HepG2 (cell line): ENCODE measurements around the gene ALK. TPM values are rescaled to one million over a fixed set of nuclear protein-coding genes. Genes with fewer than 3 reads are reported as not detected.

Experiments used
- ATAC-seq: fragments of 200-7000 bp; cut with Tn5 transposase; 3 replicates; pipeline ENCODE4 v1.9.1; 2020; ENCODE audit warnings: mild to moderate bottlenecking, moderate library complexity
- BruUV-seq: library from RNA; stranded (reverse); fragments of 400-500 nt; replicated peaks from 2 replicates; lab custom pipeline; 2021; lab: Mats Ljungman, UMichigan
- CTCF ChIA-PET: fragments of 300-600 bp; formaldehyde crosslinking; extraction: SDS; loops from one replicate; lab custom pipeline; 2021; ENCODE audit warnings: low total read pairs, inconsistent platforms, low intra/inter-chr PET ratio; lab: Yijun Ruan, JAX
- POLR2A ChIA-PET: fragments of 350-600 bp; sonication (Branson Sonifier 250); formaldehyde crosslinking; loops from one replicate; lab custom pipeline; 2020; ENCODE audit warnings: antibody characterized with exemption, inconsistent platforms; lab: Yijun Ruan, JAX
- DNase-seq: peaks from one replicate; pipeline ENCODE4 v3.0.0-alpha.2; 2015; ENCODE audit warnings: low spot score
- FAIRE-seq: peaks from 3 replicates; lab custom pipeline; 2011; peaks lifted over from hg19 to GRCh38; lab: Jason Lieb, UNC
- H2AFZ ChIP-seq: one replicate; pipeline ENCODE4 v1.6.1; 2011; ENCODE audit warnings: low read length, inconsistent platforms
- H3K27ac ChIP-seq: fragments of 300-600 bp; 3 replicates; pipeline ENCODE4 v1.8.0; 2011; ENCODE audit warnings: mixed run types, mild to moderate bottlenecking, mixed read lengths, low read length, inconsistent platforms; ENCODE audit not compliant: insufficient read depth; ENCODE audit errors: extremely low read length
- H3K27me3 ChIP-seq, 2 experiments: fragments of 200-600 bp in 1 of 2; 2 replicates in 1 of 2; 3 replicates in 1 of 2; pipeline versions ENCODE4 v1.6.0 to v1.8.0; 2011; ENCODE audit warnings: low read length in 2 of 2, mild to moderate bottlenecking in 2 of 2, moderate library complexity in 2 of 2, inconsistent platforms in 1 of 2; ENCODE audit not compliant: insufficient read depth in 2 of 2, control insufficient read depth in 1 of 2
- H3K36me3 ChIP-seq, 2 experiments: fragments of 200-600 bp in 1 of 2; replicated peaks in 1 of 2; 2 replicates in 1 of 2; 3 replicates in 1 of 2; pipeline versions ENCODE4 v1.5.1 to v1.8.0; 2011; ENCODE audit warnings: low read length in 2 of 2, inconsistent platforms in 1 of 2; ENCODE audit not compliant: insufficient read depth in 2 of 2, control insufficient read depth in 1 of 2
- H3K4me1 ChIP-seq: 2 replicates; pipeline ENCODE4 v1.5.1; 2012; ENCODE audit warnings: low read length, inconsistent platforms; ENCODE audit not compliant: insufficient read depth
- H3K4me2 ChIP-seq: 2 replicates; pipeline ENCODE4 v1.6.0; 2011; ENCODE audit warnings: low read depth, low read length, inconsistent platforms
- H3K4me3 ChIP-seq, 3 experiments: fragments of 200-600 bp in 1 of 3; sonication (generic), shearing (Covaris generic) in 1 of 3; replicated peaks in 1 of 3; 2 replicates each; pipeline ENCODE4 v1.5.1; 2011 to 2016; ENCODE audit warnings: low read length in 3 of 3, inconsistent platforms in 2 of 3, low read depth in 2 of 3, mild to moderate bottlenecking in 2 of 3, control low read depth in 1 of 3, mixed read lengths in 1 of 3; ENCODE audit not compliant: insufficient read depth in 1 of 3
- H3K79me2 ChIP-seq: one replicate; pipeline ENCODE4 v1.6.1; 2011; ENCODE audit warnings: low read length, inconsistent platforms; ENCODE audit not compliant: insufficient read depth
- H3K9ac ChIP-seq: 2 replicates; pipeline ENCODE4 v1.6.0; 2011; ENCODE audit warnings: mild to moderate bottlenecking, low read depth, low read length, inconsistent platforms; ENCODE audit not compliant: insufficient read depth
- H3K9me3 ChIP-seq: 2 replicates; pipeline ENCODE4 v1.5.1; 2012; ENCODE audit warnings: mild to moderate bottlenecking, low read length
- H4K20me1 ChIP-seq: 2 replicates; pipeline ENCODE4 v1.6.0; 2011; ENCODE audit warnings: inconsistent platforms, mild to moderate bottlenecking, low read length, moderate library complexity; ENCODE audit not compliant: insufficient read depth
- ATF4 ChIP-seq, 2 experiments: fragments of 450-650 bp in 1 of 2; sonication (generic) in 1 of 2; formaldehyde crosslinking; IDR thresholded peaks; 2 replicates each; pipeline versions ENCODE4 v1.5.0 to v1.8.0; 2020 to 2022; ENCODE audit warnings: mild to moderate bottlenecking in 1 of 2, missing genetic modification reagents in 1 of 2
- FOXA3 ChIP-seq: IDR thresholded peaks from 2 replicates; pipeline ENCODE4 v1.6.1; 2016; ENCODE audit warnings: missing genetic modification reagents, missing compliant biosample characterization
- GZF1 ChIP-seq: sonication (generic); formaldehyde crosslinking; IDR thresholded peaks from 2 replicates; pipeline ENCODE4 v1.5.1; 2020; ENCODE audit warnings: mild to moderate bottlenecking, missing genetic modification reagents
- HCFC1 ChIP-seq: fragments of 150-350 bp; IDR thresholded peaks from 2 replicates; pipeline ENCODE4 v1.6.1; 2014; ENCODE audit warnings: low read depth, low read length
- HOXA9 ChIP-seq: sonication (generic); formaldehyde crosslinking; IDR thresholded peaks from 2 replicates; pipeline ENCODE4 v1.8.1; 2022; ENCODE audit warnings: missing genetic modification reagents, mild to moderate bottlenecking, moderate library complexity, borderline replicate concordance
- IRF2 ChIP-seq: IDR thresholded peaks from 2 replicates; pipeline ENCODE4 v1.6.1; 2018; ENCODE audit warnings: missing genetic modification reagents, missing compliant biosample characterization
- KDM3A ChIP-seq: IDR thresholded peaks from 2 replicates; pipeline ENCODE4 v1.6.1; 2018; ENCODE audit warnings: low read depth, missing compliant biosample characterization
- KLF12 ChIP-seq: sonication (generic); formaldehyde crosslinking; IDR thresholded peaks from 2 replicates; pipeline ENCODE4 v1.4.0; 2020; ENCODE audit warnings: missing genetic modification reagents, borderline replicate concordance
- KLF6 ChIP-seq: IDR thresholded peaks from 2 replicates; pipeline ENCODE4 v1.8.0; 2016; ENCODE audit warnings: missing biosample characterization, missing genetic modification reagents
- MLXIP ChIP-seq: sonication (generic); formaldehyde crosslinking; IDR thresholded peaks from 2 replicates; pipeline ENCODE4 v1.9.0; 2021; ENCODE audit warnings: missing genetic modification reagents, borderline replicate concordance
- NCOA5 ChIP-seq: sonication (generic); formaldehyde crosslinking; IDR thresholded peaks from 2 replicates; pipeline ENCODE4 v1.4.0; 2020; ENCODE audit warnings: missing genetic modification reagents
- NR2F1 ChIP-seq, 2 experiments: fragments of 450-650 bp in 1 of 2; formaldehyde crosslinking in 1 of 2; IDR thresholded peaks; 2 replicates each; pipeline versions ENCODE4 v1.5.0 to v1.6.1; 2016 to 2020; ENCODE audit warnings: mild to moderate bottlenecking in 1 of 2, missing compliant biosample characterization in 1 of 2, missing genetic modification reagents in 1 of 2, moderate library complexity in 1 of 2
- NR2F6 ChIP-seq, 2 experiments: IDR thresholded peaks; 2 replicates each; pipeline ENCODE4 v1.6.1; 2016; ENCODE audit warnings: antibody characterized with exemption in 1 of 2, mild to moderate bottlenecking in 1 of 2
- POGK ChIP-seq: sonication (generic); formaldehyde crosslinking; conservative IDR thresholded peaks from 2 replicates; pipeline ENCODE4 v1.8.0; 2022; ENCODE audit warnings: mild to moderate bottlenecking, moderate library complexity, missing genetic modification reagents
- RFX5 ChIP-seq: IDR thresholded peaks from 2 replicates; pipeline ENCODE4 v1.6.1; 2011; ENCODE audit warnings: low read depth, low read length, improper control_type of control experiment
- SIN3A ChIP-seq: IDR thresholded peaks from 2 replicates; pipeline ENCODE4 v1.6.1; 2011; ENCODE audit warnings: low read depth, mild to moderate bottlenecking, control low read depth, low read length, borderline replicate concordance
- ZMAT5 ChIP-seq: sonication (generic); formaldehyde crosslinking; IDR thresholded peaks from 2 replicates; pipeline ENCODE4 v1.5.0; 2020; ENCODE audit warnings: mild to moderate bottlenecking, low read depth, missing genetic modification reagents, borderline replicate concordance
- ZNF124 ChIP-seq: sonication (generic); formaldehyde crosslinking; IDR thresholded peaks from 2 replicates; pipeline ENCODE4 v1.4.0; 2020; ENCODE audit warnings: missing genetic modification reagents
- ZNF772 ChIP-seq: sonication (generic); formaldehyde crosslinking; IDR thresholded peaks from 2 replicates; pipeline ENCODE4 v1.5.0; 2020; ENCODE audit warnings: mild to moderate bottlenecking, missing genetic modification reagents
- ZNF777 ChIP-seq: sonication (generic); formaldehyde crosslinking; IDR thresholded peaks from 2 replicates; pipeline ENCODE4 v1.4.0; 2020; ENCODE audit warnings: missing genetic modification reagents
- WGBS: methylation state at CpG from one replicate; pipeline ENCODE4 v1.1.6; 2017; ENCODE audit warnings: low lambda C conversion rate; 5-methylcytosine and 5-hydroxymethylcytosine counted together
- in situ Hi-C: cut with HindIII; loops from 2 replicates; pipeline ENCODE4 v1.10.0; 2017; ENCODE audit warnings: low pct_unique_long_range_greater_than_20kb; ENCODE audit not compliant: extremely low pct_ligation_motif_present
- intact Hi-C: fragments of 100-400 bp; cut with micrococcal nuclease; formaldehyde crosslinking; loops from one replicate; pipeline ENCODE4 v1.10.0; 2022; ENCODE audit not compliant: unreplicated experiment
- polyA plus RNA-seq, 8 experiments: library from polyadenylated mRNA; depleted of rRNA in 3 of 8; stranded (reverse) in 7 of 8; unstranded in 1 of 8; fragments of >200 nt; fragmentation: Illumina TruSeq in 4 of 8; extraction: Trizol in 4 of 8; gene quantifications; 2 replicates each; pipeline versions ENCODE4 v1.2.1 to v1.2.3, GENCODE V29; 2011 to 2016; ENCODE audit warnings: low read depth in 4 of 8, missing spikeins in 1 of 8, mixed read lengths in 1 of 8; ENCODE audit not compliant: insufficient read depth in 1 of 8
- total RNA-seq, 5 experiments: library from RNA; depleted of rRNA; stranded (reverse); fragments of >200 nt; fragmentation: Illumina TruSeq; extraction: Trizol; gene quantifications; 2 replicates each; pipeline ENCODE4 v1.2.3, GENCODE V29; 2016; ENCODE audit warnings: low read depth in 1 of 5

Gene ALK
- total and polyA plus RNA-seq, 2 of the 13 experiments (the other 11 are each of a cell fraction or from before 2014, with no cell fraction given), result not detected

DNA sequence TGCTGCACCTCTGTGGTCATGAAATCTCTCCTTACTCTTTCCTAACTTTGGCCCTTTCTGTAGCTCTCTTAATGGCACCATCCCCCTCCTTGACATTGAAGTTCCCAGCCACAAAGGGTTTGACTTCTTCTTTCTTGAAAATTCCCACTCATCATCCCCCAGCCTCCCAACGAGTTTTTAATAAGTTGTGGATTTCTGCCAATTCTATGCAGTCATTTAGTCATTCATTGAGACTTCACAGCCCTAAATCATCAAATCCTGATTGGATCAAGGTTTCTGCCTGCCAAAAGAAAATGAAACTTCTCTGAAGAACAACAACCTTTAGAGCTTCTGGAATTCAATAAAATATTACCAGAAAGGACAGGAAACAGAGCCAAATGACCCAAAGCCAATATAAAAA is 451.9 kb downstream of the ALK start:
- TF ChIP-seq KDM3A (CRISPR knock-in tag), result no peak
- no peak for TF ChIP-seq ZNF777
- no peak for TF ChIP-seq NR2F1 (CRISPR knock-in tag; IDR thresholded peaks at IDR 0.05)
- no peak for TF ChIP-seq IRF2
- no peak for TF ChIP-seq HOXA9
- no peak for TF ChIP-seq FOXA3 (CRISPR knock-in tag)
- TF ChIP-seq ZNF772 (CRISPR knock-in tag), result no peak
- no peak for TF ChIP-seq ZMAT5 (CRISPR knock-in tag)
- TF ChIP-seq POGK (CRISPR knock-in tag), result no peak
- TF ChIP-seq GZF1 (CRISPR knock-in tag), result no peak
- TF ChIP-seq RFX5, result no peak
- no peak for TF ChIP-seq MLXIP (CRISPR knock-in tag)
- no peak for TF ChIP-seq ZNF124
- TF ChIP-seq NCOA5 (CRISPR knock-in tag), result no peak
- TF ChIP-seq HCFC1, result no peak
- TF ChIP-seq NR2F6 (IDR thresholded peaks at IDR 0.05), result no peak
- no peak for TF ChIP-seq NR2F6 (CRISPR knock-in tag; IDR thresholded peaks at IDR 0.05)
- TF ChIP-seq SIN3A, result no peak
- TF ChIP-seq KLF12 (CRISPR knock-in tag), result no peak
- TF ChIP-seq ATF4 (CRISPR knock-in tag; IDR thresholded peaks at IDR 0.05), result no peak
- no peak for TF ChIP-seq KLF6
- Histone ChIP-seq H3K9ac (no peak overlapping the region), H3K4me2 (no peak overlapping the region), H4K20me1 (no peaks in the 10 kb centered on the region), H2AFZ (no peak overlapping the region), H3K4me3 (no peak overlapping the region), H3K27me3 (no peaks in the 10 kb centered on the region), H3K27ac (no peak overlapping the region), H3K9me3 (peaks cover 42% of the 10 kb centered on the region), H3K4me1 (no peaks in the 10 kb centered on the region), H3K79me2 (no peaks in the 10 kb centered on the region), H3K36me3 (no peaks in the 10 kb centered on the region)
- BruUV-seq, result no TSS peak
- in situ Hi-C loops (no loop called here), intact Hi-C loops (no loop called here)
- ChIA-PET POLR2A (no interaction called here), CTCF (no interaction called here)
- DNase-seq (no peak), ATAC-seq (no peak), FAIRE-seq (no peak)
- whole genome bisulfite sequencing, result 2% methylated on average over 1 of the region's 1 CpG
